Measurements from ENCODE around the gene NUP93. TPM values are rescaled to one million over a fixed set of nuclear protein-coding genes. Genes with fewer than 3 reads are reported as not detected.

The NUP93 gene
- total RNA-seq, 1 experiment from 2014 or later: 165 TPM

- Mint-ChIP-seq H3K9me3 (no peaks in the 10 kb centered on the region), H3K4me3 (no peak overlapping the region), H3K4me1 (peaks cover 49% of the 10 kb centered on the region in 2 experiments), H3K27me3 (ENCODE audit: low read depth) (no peaks in the 10 kb centered on the region), H3K36me3 (ENCODE audit: insufficient read depth in 1 of 3, low read depth in 3 of 3) (no peaks in the 10 kb centered on the region; a peak in 1 of 7 replicates), H3K27ac (no peak overlapping the region)
- Histone ChIP-seq H3K56ac (ENCODE audit: insufficient read length, low read depth, low read length) (no peak overlapping the region), H3K27me3 (ENCODE audit: insufficient read depth, low read length) (no peaks in the 10 kb centered on the region), H2AK5ac (ENCODE audit: insufficient read length, low read length) (no peak overlapping the region), H4K20me1 (ENCODE audit: control insufficient read depth, insufficient read depth, insufficient read length) (no peaks in the 10 kb centered on the region), H2BK5ac (ENCODE audit: insufficient read length, low read length) (no peak overlapping the region), H3K23ac (ENCODE audit: insufficient read length, low read depth, low read length) (no peak overlapping the region), H3K79me1 (ENCODE audit: insufficient read depth, low read depth, low read length, poor library complexity, severe bottlenecking) (no peaks in the 10 kb centered on the region), H3K23me2 (ENCODE audit: insufficient read length, low read depth, low read length, poor library complexity, severe bottlenecking) (no peaks in the 10 kb centered on the region), H3K18ac (ENCODE audit: insufficient read length, low read depth, low read length) (no peak overlapping the region), H3K4ac (ENCODE audit: low read depth, low read length) (no peak overlapping the region), H3K4me2 (ENCODE audit: insufficient read depth, insufficient read length, low read length) (no peak overlapping the region), H2BK12ac (ENCODE audit: insufficient read length, low read depth, low read length) (no peak overlapping the region), H3K79me2 (ENCODE audit: insufficient read depth, low read length) (peaks cover 2% of the 10 kb centered on the region; the same call in 1 of the 2 replicates), H3K9me3 (ENCODE audit: control insufficient read depth, low read depth, low read length) (no peaks in the 10 kb centered on the region), H3K4me1 (ENCODE audit: insufficient read depth, low read length) (peaks cover 14% of the 10 kb centered on the region; the same call in 1 of the 2 replicates), H3K27ac (ENCODE audit: insufficient read length, low read depth, low read length) (no peak overlapping the region), H4K5ac (ENCODE audit: insufficient read length, low read depth, low read length) (no peak overlapping the region), H3K14ac (ENCODE audit: insufficient read depth, low read length) (no peak overlapping the region), H2BK15ac (ENCODE audit: low read depth, low read length) (no peak overlapping the region), H2BK120ac (ENCODE audit: low read depth, low read length, poor library complexity, severe bottlenecking) (no peak overlapping the region), H4K91ac (ENCODE audit: insufficient read length, low read depth, low read length) (no peak overlapping the region), H2AFZ (ENCODE audit: low read length) (no peak overlapping the region), H4K8ac (replicated peaks; ENCODE audit: insufficient read length, low read depth, low read length) (no peak overlapping the region), H2BK20ac (ENCODE audit: low read depth, low read length, poor library complexity, severe bottlenecking) (no peak overlapping the region), H3T11ph (ENCODE audit: low read length) (no peak overlapping the region), H3K9ac (ENCODE audit: extremely low read depth, insufficient read length, low read length) (no peak overlapping the region)
- DNase-seq: no peak
- no CpG with 5 or more reads among the region's 5 CpGs for WGBS (ENCODE audit: extremely low coverage, insufficient read length, low lambda C conversion rate)
- peak; percentile 40; the same call in 1 of the 3 replicates for TF ChIP-seq CTCF (conservative IDR thresholded peaks at IDR 0.05)
These were observed 59.4 kb downstream of the NUP93 start for GRCh38 chr16:56789360-56789759.

All from H9 (cell line).